ENCODE measurements around the gene BCAS3. TPM values are rescaled to one million over a fixed set of nuclear protein-coding genes. Genes with fewer than 3 reads are reported as not detected.

The BCAS3 gene
- total RNA-seq, 4 donors from 2014 or later, result 42.1 to 84.7 (median 54.1) TPM

GRCh38 chr17:61368049-61368831 is 690.6 kb downstream of the BCAS3 start:
- peak in 1 of 2 donors; percentile 76 for DNase-seq (ENCODE audit: low spot score in 2 of 2)
- TF ChIP-seq CTCF (IDR thresholded peaks at IDR 0.05), result no peak
- no peak for TF ChIP-seq POLR2A (IDR thresholded peaks at IDR 0.05)
- 94% methylated on average over 27 of the region's 27 CpGs for WGBS, 2 donors
- H3K4me3 ChIP-seq (ENCODE audit: low read depth, poor library complexity, severe bottlenecking), result no peak overlapping the region
- intact Hi-C loops (cut with DNase I; ENCODE audit: low total_unique reads), result no loop called here

GRCh38 chr17:61368832-61369450 is 691.3 kb downstream of the BCAS3 start:
- TF ChIP-seq CTCF (IDR thresholded peaks at IDR 0.05) (no peak), POLR2A (IDR thresholded peaks at IDR 0.05) (no peak)
- 93 to 94% methylated on average over 7 of the region's 7 CpGs for WGBS, 2 donors
- peak in 1 of 2 donors; percentile 62 for DNase-seq (ENCODE audit: low spot score in 2 of 2)
- no peak overlapping the region for H3K4me3 ChIP-seq (ENCODE audit: low read depth, poor library complexity, severe bottlenecking)
- intact Hi-C loops (cut with DNase I; ENCODE audit: low total_unique reads), result no loop called here

- 95 to 96% methylated on average over 10 of the region's 10 CpGs for WGBS, 2 donors
- no peak overlapping the region for H3K4me3 ChIP-seq (ENCODE audit: low read depth, poor library complexity, severe bottlenecking)
- TF ChIP-seq CTCF (IDR thresholded peaks at IDR 0.05), result no peak
- TF ChIP-seq POLR2A (IDR thresholded peaks at IDR 0.05), result no peak
- no peak for DNase-seq (ENCODE audit: low spot score in 2 of 2)
- intact Hi-C loops (cut with DNase I; ENCODE audit: low total_unique reads), result no loop called here
These were observed 692.1 kb downstream of the BCAS3 start for GRCh38 chr17:61369751-61370150.

- no peak for DNase-seq (ENCODE audit: low spot score in 2 of 2)
These were observed 693.5 kb downstream of the BCAS3 start for GRCh38 chr17:61371179-61371578.

GRCh38 chr17:61371606-61372005 is 694.0 kb downstream of the BCAS3 start:
- intact Hi-C loops (cut with DNase I; ENCODE audit: low total_unique reads), result no loop called here
- no peak for DNase-seq (ENCODE audit: low spot score in 2 of 2)
- 89 to 94% methylated on average over 8 of the region's 8 CpGs for WGBS, 2 donors
- TF ChIP-seq POLR2A (IDR thresholded peaks at IDR 0.05) (no peak), CTCF (IDR thresholded peaks at IDR 0.05) (no peak)
- H3K4me3 ChIP-seq (ENCODE audit: low read depth, poor library complexity, severe bottlenecking), result no peak overlapping the region

More at GRCh38 chr17:61371179-61371578, 693.5 kb downstream of the BCAS3 start:
- TF ChIP-seq CTCF (IDR thresholded peaks at IDR 0.05) (no peak), POLR2A (IDR thresholded peaks at IDR 0.05) (no peak)
- intact Hi-C loops (cut with DNase I; ENCODE audit: low total_unique reads), result no loop called here
- WGBS, 2 donors, result 81 to 100% methylated on average over 1 of the region's 1 CpG
- no peak overlapping the region for H3K4me3 ChIP-seq (ENCODE audit: low read depth, poor library complexity, severe bottlenecking)

Measured in lower leg skin (tissue), 4 donors.